Measurements from ENCODE around the gene ZG16.
"Not testable (repeated sequence)": the region's sequence is repeated elsewhere in the genome, so short reads cannot be mapped to it uniquely, and the experiment has no call there.

The ZG16 gene

DNA sequence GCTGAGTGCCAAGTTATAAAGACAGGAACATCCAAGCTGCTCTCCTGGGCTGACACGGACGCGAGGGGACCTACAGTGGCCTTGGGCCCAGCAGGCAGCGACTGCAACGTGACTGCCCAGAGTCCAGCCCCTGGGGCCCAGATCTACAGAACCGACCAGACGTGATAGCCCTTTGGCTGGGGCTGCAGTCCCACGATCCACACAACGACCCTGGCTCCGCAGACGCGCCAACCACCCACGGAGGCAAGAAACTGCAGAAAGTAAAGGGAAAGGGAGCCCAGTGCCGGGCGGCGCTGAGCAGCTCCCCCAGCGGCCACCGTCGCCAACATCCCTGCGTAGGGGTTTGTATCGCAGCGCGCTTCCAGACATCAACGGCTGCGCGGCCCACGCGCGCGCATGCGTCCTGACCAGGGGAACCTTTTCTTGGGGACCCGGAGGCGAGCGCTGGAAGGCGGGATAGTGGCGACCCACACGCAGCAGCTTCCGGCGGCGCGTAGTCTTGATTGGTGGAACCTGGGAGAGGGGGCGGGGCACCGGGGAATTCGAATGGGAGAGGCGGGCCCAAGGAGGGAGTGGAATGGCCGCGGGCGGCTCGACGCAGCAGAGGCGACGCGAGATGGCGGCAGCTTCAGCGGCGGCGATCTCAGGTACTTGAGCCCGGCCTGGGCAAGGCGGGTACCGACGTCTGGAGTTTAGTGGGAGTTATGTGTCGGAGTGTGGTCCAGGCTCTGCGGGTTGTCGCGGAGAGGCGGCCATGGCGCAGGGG lies 12.3 kb downstream of the ZG16 start, which contains the start of gene KIF22:
KIF22 (plus strand) TSS at position 569 of the 766 bp plus-strand sequence; CDS start at position 578, 9 bp downstream.
- peak; percentile 98 to 99 for DNase-seq

- DNase-seq = no peak
Measured at GRCh38 chr16:29790949-29791844, 13.1 kb downstream of the ZG16 start.

DNA sequence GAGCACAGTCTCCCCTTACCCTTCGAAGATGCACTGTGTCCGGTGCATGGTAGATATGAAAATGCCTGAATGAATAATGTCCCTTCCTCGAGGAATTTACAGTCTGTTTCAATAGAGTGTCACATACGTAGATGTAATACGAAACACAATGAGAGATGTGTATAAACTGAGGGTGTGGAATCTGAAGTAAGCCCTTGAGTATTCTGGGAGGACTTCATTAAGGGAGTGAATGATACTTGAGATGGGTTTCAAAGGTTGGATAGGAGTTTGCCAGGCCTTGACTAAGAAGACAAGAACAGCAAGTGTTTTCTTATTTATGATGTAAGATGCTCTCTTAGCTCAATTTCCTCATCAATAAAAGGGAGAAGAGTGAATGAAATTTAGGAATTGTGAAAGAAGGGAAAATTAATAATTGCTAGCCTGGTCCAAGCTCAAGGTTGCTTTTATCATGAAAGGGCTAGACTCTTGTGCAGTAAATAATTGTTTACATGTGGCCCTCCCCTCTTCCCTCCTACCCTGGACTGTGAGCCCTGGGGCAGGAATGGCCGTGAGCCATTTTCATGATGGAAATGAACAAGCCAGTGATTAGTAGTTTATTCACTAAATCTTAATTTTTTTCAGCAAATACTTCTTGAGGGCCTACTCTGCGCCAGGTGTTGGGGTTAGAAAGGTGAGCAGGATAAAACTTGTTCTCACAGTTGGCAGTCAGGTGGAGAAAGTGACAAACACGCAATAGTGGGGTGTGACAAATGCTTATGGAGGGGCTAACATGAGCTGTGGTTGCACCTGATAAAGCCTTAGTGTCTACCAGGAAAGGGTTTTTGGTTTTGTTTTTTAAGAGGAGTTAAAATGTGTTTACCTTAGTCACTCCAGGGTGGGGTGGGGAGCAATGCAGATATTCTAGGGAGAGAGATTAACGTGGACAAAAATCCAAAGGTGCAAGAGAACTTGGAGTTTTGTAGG lies 14.1 kb downstream of the ZG16 start:
- no peak for DNase-seq

DNA sequence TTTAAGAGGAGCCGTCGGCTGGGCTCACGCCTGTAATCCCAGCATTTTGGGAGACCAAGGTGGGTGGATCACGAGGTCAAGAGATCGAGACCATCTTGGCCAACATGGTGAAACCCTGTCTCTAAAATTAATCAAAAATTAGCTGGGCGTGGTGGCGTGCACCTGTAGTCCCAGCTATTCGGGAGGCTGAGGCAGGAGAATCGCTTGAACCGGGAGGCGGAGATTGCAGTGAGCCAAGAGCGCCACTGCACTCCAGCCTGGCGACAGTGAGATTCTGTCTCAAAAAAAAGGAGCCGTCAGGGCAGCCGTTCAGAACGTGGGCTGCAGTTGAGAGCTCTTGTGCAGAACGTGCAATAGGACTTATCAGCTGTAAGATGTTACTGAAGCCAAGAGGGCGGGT lies 15.1 kb downstream of the ZG16 start:
- DNase-seq = not testable (repeated sequence)

DNA sequence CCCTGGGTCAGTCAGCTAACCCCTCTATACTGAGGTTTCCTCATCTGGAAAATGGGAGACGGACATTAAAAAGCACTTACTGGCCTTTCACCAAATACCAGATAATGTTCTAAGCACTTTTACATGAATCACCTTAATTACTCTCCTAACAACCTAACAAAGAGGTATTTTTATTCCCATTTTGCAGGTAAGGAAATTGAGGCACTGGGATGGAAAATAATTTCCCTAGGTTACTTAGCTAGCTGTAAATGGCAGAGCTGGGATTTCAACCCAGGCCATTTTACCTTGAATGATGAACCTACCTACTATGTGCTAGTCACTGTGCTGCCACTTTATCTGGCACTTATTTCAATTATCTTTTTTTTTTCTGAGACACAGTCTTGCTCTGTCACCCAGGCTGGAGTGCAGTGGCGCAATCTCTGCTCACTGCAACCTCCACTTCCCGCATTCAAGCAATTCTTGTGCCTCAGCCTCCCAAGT lies 16.2 kb downstream of the ZG16 start:
- DNase-seq = no peak

- no peak for DNase-seq
Measured at GRCh38 chr16:29802416-29802935, 24.4 kb downstream of the ZG16 start.

GRCh38 chr16:29804020-29804419 lies 26.0 kb downstream of the ZG16 start:
- no peak for DNase-seq

DNA sequence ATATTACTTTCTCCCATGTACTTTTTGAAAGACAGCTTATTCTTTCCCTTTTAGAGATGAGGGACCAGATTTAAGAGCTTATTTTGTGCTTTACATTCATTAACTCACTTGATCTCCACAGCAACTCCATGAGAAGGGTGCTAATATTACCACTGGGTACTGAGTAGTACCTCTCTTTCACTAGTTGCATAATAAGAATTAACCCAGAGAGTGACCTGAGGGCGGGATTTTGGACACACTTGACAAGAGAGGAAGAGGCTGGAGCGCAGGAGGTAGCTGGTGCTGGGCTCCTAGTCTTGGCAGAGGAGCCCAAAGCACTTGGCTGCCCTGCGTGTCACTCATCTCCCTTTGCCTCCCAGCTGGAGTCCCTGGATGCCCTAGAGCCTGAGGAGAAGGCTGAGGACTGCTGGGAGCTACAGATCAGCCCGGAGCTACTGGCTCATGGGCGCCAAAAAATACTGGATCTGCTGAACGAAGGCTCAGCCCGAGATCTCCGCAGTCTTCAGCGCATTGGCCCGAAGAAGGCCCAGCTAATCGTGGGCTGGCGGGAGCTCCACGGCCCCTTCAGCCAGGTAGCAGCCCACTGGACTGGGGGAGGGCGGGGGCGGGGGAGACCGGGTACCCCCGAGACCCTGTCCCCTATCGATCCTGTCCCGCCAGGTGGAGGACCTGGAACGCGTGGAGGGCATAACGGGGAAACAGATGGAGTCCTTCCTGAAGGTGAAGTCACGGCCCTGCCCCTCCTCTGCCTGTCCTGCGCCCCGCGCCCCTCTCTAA lies 26.6 kb downstream of the ZG16 start:
- peak in 1 of 2 experiments; percentile 55 for DNase-seq

DNA sequence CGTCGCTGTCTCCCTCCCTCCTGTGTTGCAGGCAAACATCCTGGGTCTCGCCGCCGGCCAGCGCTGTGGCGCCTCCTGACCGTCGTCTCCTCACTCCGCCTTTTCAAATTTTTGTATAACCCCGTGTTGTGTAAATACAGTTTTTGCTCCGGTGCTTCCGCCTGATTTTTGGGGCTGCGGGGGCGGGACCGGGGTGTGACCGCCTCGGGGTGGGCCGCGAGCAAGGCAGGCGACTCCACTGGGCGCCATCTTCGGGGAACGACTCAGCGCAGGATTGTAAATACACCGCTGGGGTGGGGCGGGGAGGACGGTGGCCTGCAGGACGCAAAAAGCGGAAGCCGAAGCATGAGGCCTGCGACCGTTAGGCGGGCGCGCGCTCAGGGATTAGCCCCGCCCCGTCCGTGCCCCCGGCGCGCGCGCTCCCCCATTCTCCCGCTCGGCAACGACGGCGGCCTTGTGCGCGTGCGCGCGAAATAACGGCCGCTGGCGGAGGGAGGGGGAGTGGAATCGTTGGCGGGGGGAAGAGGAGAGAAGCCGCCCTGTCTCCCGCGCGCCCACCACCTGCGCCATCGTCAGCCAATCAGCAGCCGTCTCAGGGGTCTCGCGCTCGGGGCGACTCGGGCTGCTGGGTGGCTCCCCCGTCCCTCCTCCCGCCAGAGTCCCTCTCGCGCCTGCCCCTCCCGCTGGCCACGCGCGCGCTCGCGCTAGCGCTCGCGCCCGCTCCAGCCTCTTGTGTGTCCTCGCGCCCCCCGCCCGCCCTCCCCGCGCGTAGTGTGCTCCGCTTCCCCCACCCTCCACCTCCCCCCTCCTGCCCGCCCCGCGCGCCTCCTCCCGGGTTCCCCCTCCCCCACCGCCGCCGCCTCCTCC lies 27.4 kb downstream of the ZG16 start:
- DNase-seq = peak; percentile 96 to 100

DNA sequence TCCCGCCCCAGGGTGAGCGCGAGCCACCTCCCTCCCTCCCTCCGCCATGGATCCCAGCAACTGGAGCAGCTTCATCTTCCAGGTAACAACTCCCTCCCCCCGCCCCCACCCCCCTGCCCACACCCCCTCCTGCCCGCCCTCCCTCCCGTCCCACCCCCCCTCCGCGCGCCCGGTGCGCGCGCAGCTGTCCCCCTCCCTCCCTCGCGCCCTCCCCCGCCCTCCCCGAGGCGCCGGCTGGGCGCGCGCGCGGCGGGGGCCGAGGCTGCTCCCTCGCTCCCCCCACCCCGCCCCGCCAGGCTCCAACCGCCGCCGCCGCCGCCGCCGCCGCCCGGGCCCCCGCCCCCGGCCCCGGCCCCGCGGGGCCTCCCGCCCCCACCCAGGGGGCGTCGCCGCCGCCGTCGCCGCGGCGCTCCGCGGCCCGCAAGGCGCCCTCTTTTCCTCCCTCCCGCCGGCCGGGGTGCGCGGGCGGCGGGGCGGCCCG lies 28.1 kb downstream of the ZG16 start, which contains the start of gene MAZ:
MAZ (plus strand) TSS at position 431 of the 481 bp plus-strand sequence. CDS start 173 bp downstream, outside the sequence.
- DNase-seq = peak in 1 of 2 experiments; percentile 97

DNA sequence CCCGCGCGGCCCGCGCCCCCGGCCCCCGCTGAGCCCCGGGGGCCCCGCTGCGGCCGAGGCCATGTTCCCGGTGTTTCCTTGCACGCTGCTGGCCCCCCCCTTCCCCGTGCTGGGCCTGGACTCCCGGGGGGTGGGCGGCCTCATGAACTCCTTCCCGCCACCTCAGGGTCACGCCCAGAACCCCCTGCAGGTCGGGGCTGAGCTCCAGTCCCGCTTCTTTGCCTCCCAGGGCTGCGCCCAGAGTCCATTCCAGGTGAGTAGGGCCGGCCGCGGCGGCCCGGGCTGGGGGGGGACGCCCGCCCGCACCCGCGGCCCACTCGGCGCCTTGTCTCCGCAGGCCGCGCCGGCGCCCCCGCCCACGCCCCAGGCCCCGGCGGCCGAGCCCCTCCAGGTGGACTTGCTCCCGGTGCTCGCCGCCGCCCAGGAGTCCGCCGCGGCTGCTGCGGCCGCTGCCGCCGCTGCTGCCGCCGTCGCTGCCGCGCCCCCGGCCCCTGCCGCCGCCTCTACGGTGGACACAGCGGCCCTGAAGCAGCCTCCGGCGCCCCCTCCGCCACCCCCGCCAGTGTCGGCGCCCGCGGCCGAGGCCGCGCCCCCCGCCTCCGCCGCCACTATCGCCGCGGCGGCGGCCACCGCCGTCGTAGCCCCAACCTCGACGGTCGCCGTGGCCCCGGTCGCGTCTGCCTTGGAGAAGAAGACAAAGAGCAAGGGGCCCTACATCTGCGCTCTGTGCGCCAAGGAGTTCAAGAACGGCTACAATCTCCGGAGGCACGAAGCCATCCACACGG lies 28.8 kb downstream of the ZG16 start:
- peak; percentile 50 to 71 for DNase-seq

DNA sequence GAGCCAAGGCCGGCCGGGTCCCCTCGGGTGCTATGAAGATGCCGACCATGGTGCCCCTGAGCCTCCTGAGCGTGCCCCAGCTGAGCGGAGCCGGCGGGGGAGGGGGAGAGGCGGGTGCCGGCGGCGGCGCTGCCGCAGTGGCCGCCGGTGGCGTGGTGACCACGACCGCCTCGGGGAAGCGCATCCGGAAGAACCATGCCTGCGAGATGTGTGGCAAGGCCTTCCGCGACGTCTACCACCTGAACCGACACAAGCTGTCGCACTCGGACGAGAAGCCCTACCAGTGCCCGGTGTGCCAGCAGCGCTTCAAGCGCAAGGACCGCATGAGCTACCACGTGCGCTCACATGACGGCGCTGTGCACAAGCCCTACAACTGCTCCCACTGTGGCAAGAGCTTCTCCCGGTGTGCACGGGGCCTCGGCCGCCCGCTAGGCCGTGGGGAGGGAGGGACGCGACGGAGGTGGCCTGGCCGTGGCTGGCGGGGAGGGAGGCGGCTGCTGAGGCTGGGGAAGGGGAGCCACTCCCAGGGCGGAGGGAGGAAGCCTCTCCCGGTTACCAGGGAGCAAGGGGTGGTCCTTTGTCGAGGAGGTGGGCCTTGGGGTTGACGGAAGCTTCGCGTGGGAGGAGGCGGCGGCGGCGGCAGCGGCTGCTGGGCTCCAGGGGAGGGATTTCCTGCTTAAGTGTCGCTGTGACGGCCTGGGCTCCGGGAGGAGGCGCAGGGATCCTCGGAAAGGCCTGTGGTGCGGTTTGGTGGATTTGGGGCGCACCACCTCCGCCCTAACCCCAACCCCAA lies 29.6 kb downstream of the ZG16 start:
- DNase-seq = peak; percentile 92 to 93

DNA sequence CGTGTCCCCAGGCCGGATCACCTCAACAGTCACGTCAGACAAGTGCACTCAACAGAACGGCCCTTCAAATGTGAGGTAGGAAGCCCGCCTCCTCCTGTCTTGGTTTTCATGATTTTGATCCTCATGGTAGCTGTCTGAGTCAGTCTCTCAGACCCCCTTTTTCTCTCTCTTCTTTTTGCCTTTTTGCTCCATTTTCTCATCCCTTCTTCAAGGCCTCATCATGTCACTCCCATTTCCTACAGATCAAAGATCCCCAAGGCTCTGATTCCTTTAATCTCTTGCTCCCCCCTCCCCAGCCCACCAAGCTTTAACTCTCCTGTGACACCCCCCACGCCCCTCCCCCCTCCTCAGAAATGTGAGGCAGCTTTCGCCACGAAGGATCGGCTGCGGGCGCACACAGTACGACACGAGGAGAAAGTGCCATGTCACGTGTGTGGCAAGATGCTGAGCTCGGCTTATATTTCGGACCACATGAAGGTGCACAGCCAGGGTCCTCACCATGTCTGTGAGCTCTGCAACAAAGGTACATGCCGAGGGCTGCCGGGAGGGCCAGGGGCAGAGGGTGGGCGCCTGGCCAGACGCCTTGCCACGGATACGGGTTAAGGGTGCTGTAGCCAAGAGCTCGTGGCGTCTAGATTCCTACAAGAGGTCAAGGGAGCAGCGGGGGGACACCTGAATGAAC lies 30.3 kb downstream of the ZG16 start:
- no peak for DNase-seq

DNA sequence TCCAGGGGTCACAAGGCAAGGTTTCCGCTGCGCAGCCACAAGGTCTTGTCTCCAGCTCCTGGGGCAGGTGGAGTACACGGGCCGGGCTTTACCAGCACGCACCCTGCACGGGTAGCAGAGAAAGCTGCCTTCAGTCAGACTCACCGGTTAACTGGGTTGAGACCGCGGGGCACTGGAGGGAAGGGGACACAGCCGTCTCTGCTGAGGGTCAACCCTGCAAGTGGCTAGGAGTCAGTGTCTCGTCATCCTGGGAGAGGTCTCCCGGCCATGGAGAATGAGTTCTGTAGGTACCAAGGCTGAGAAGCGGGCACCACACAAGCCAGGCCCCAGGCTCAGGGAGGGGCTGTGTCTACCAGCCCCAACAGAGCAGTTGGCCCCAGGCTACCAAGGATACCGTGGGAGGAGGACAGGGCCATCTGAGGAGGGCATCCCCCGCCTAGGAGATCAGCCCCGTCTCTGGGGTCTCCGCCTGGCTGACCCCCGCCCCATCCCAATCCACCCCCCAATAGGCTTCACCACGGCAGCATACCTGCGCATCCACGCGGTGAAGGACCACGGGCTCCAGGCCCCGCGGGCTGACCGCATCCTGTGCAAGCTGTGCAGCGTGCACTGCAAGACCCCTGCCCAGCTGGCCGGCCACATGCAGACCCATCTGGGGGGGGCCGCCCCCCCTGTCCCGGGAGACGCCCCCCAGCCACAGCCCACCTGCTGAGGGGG lies 31.1 kb downstream of the ZG16 start:
- no peak for DNase-seq

- peak in 1 of 2 experiments; percentile 23 for DNase-seq
Measured at GRCh38 chr16:29809850-29810698, 32.0 kb downstream of the ZG16 start.

- DNase-seq = no peak
Measured at GRCh38 chr16:29810699-29811169, 32.7 kb downstream of the ZG16 start.

All from SW 1271 (cell line).